GM19452 (cell line): ENCODE results near the gene GATAD2A.

Experiments
- ATAC-seq: cut with Tn5 transposase; IDR thresholded peaks from one replicate; pipeline ENCODE4 v1.9.1; 2021; ENCODE audit not compliant: unreplicated experiment

Gene GATAD2A

DNA sequence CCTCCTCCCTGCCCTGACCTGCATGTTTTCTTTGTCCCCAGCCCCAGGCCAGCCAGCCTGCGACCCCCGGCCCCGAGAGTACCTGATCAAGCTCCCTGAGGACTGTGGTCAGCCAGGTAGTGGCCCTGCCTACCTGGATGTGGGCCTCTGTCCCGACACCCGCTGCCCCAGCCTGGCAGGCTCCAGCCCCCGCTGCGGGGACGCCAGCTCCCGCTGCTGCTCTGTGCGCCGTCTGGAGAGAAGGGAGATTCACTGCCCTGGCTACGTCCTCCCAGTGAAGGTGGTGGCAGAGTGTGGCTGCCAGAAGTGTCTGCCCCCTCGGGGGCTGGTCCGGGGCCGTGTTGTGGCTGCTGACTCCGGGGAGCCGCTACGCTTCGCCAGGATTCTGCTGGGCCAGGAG is 138.2 kb downstream of the GATAD2A start:
- ATAC-seq, result no peak

DNA sequence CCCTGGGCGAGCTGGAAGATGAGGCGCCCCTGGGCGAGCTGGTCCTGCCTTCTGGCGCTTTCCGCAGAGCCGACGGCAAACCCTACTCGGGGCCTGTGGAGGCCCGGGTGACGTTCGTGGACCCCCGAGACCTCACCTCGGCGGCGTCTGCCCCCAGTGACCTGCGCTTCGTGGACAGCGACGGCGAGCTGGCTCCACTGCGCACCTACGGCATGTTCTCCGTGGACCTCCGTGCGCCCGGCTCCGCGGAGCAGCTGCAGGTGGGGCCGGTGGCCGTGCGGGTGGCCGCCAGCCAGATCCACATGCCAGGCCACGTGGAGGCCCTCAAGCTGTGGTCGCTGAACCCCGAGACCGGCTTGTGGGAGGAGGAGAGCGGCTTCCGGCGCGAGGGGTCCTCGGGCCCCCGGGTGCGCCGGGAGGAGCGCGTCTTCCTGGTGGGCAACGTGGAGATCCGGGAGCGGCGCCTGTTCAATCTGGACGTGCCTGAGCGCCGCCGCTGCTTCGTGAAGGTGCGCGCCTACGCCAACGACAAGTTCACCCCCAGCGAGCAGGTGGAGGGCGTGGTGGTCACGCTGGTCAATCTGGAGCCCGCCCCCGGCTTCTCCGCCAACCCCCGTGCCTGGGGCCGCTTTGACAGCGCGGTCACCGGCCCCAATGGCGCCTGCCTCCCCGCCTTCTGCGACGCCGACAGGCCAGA is 138.9 kb downstream of the GATAD2A start:
- ATAC-seq, result no peak

DNA sequence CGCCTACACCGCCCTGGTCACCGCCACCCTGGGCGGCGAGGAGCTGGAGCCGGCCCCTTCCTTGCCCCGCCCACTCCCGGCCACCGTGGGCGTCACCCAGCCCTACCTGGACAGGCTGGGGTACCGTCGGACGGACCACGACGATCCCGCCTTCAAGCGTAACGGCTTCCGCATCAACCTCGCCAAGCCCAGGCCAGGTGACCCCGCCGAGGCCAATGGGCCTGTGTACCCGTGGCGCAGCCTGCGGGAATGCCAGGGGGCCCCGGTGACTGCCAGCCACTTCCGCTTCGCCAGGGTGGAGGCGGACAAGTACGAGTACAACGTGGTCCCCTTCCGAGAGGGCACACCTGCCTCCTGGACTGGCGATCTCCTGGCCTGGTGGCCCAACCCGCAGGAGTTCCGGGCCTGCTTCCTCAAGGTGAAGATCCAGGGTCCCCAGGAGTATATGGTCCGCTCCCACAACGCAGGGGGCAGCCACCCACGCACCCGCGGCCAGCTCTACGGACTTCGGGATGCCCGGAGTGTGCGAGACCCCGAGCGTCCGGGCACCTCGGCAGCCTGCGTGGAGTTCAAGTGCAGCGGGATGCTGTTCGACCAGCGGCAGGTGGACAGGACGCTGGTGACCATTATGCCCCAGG is 139.6 kb downstream of the GATAD2A start:
- no peak for ATAC-seq

DNA sequence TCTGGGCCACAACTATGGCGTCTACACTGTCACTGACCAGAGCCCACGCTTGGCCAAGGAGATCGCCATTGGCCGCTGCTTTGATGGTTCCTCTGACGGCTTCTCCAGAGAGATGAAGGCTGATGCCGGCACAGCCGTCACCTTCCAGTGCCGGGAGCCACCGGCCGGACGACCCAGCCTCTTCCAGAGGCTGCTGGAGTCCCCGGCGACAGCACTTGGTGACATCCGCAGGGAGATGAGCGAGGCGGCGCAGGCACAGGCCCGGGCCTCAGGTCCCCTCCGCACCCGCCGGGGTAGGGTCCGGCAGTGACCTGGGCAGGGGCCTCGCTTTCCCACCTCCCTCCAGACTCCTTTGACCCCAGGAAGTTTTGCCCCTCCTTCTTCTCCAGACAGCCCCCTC is 140.2 kb downstream of the GATAD2A start:
- no peak for ATAC-seq

DNA sequence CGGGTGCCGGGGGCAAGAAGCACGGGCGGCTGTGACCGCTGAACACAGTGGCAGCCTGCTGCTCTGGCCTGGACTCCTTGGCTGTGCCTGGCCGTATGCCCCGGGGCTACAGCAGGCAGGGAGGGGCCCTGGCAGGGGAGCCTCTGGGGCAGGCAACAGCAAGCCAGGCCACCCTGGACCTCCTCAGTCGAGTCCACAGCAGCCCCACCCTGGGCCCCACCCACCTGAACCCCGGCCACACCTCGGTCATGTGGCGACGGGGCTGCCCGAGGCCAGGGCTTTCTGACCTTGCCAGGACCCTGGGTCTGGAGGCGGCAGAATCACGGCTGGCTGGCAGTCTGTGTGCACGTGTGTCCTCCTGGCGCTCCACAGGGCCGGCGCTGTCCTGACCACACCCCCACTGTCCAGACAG is 141.3 kb downstream of the GATAD2A start:
- no peak for ATAC-seq

DNA sequence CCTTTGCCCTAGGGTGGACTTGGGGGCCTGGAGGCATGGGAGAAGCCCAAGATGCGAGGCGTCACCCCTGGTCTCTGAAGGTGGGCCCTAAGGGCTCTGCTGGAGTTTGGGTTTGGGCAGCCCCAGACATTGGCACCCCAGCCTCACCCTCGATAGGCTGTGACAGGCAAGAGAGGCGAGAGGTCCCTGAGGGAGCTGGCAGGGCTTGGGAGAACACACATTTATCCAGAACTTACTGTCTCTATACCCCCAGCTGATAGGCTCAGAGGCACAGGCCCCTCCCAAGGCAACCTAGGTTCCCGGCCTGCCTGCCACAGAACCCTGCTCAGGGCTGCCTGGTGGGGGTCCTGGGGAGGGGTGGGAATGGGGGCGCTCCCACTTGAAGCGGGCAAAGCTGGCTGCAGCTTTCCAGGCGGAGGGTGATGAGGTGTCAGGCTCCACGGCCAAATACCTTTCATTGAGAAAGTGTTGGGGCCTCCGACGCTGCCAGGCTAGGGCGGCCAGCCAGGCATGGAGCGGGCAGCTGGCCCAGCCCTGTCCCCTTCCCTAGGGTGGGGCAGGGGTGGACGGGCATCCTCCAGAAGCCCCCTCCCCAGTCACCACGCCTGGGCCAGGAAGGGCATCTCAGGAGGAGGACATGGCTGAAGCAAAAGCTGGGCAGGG is 142.3 kb downstream of the GATAD2A start:
- ATAC-seq, result no peak

DNA sequence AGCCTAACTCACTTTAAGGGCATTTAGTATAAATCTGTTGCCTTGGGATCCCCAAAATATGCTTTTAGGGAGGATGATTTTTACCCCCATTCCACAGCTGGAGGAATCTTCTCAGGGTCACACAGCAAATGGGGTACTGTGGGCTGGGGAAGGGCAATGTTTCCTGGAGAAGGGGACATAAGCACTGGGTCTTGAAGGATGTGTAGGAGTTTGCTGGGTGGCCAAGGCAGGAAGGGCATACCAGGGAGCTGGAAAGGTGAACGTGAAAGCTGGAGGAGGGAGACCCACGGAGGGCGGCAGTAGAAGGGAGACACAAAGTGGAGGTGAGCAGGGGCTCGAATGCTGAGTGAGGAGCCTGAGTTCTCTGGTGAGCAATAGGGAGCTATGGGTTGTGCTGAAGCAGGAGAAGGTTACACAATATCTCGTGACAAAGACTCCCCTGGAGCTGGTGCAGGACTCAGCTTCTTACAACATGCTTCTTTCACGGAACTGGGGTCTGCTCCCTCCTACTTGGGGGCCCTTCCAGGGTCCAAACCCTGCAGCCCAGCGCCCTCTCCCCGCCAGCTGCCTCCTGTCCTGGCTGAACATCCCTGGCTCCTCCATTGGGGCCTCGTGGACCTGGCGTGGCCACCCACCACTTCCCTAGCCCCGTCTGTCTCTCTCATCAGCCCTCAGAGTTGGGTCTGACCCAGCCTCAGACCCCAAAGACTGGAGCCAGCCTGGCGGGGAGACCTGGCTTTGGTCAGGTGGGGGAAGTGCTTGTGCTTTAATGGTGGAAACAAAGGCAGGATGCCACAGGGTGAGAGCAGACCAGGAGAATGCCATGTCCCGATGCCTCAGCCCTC is 143.7 kb downstream of the GATAD2A start:
- no peak for ATAC-seq

DNA sequence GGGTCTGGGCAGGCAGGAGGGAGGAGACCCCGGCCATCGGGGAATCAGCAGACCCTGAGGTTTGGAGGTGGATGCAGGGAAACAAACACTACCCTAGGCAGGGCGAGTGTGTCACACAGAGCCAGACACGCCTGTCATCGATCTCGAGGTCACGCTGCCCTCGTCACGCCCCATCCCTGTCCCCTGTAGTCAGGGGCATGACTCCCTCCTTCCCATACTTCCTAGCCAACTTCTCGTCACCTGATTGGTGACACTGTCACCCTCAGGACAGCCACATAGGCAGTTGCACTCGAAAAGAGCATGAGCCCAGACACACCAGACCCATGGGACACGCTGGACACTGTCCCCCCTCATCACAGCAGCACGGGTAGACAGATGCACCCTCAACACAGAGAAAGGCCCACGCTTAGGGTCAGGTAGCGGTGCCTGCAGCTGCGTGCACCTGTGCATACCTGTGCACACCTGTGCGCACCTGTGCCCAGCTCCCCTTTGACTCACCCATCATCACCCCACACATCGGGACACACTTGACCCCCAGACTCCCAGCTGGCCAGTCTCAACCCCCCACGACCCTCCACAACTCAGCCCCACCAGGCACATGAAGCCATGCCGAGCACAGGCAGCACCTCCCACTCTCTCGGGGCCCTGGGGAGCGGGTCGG is 144.5 kb downstream of the GATAD2A start:
- ATAC-seq, result no peak

DNA sequence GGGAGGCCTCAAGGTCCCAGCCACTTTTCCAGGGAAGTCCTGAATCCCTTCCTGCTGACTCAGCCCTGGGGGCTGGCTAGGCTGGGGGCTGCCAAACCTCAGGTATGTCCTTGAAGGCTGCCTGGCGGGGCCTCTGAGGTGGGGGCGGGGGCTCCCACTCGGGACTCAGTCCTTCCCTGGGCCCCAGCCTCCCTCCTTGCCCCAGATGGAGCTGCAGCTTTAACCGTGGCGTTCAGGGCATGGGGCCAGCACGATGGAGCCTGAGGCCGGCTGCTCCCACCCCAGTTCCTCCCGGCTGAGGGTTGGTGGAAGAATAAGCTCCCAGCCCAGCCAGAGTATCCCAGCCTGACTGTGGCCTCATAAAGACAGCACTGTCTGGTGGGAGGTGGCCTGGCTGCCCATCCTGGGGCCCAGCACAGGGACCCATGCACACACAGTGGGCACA is 145.0 kb downstream of the GATAD2A start:
- ATAC-seq, result no peak

DNA sequence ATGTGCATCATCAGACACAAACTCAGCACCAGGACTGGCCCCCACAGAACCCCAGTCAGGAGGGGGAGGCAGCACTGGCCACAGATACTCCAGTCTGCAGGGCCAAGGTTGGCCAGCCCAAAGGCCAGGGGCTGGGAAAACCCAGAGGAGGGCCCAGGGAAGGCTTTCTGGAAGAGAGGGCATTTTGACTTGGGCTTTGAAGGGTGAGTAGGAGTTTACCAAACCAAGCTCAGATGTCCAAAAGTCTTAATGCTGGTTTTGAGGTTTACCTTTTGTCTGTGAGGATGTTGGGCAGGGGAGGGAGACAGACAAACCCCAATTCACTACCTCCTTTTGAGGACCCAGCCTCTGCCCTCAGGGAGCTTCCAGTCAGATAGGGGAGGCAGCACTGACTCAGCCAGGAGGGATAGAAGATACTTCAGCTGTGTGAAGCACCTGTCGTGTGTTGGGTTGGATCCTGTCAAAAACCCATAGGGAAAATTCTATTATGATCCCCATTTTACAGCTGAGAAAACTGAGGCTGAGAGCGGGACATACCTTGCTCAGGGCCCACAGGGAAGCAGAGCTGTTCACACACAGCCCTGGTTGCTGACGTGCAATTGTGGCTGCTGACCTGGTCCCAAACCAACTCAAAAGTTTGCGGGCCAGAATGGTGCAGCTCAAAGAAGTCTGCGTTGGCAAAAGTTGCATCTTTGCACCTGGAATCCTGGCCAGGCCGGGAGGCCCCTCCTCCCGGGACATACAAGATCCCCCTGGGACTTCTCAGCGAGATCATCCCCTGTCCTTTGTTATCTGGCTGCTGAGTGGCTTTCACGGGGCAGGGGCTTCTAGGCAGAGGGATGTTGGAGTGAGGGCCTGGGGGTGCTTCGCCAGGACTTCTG is 145.7 kb downstream of the GATAD2A start:
- no peak for ATAC-seq

DNA sequence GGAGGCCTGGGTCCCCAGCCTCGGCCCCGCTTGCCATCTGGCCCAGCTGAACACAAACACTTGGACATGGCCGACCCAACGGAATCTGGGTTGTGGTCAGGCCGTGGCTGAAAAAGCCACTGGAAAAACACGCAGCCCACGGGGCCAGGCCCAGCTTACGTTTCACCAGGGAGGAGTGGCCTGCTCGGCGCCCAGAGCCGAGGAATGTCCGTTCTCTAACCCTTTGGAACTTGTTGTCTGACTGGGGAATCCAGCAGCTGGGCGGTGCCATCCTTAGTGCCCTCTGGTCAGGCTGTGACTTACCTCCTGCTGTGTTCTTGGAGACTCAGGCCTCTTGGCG is 146.3 kb downstream of the GATAD2A start:
- ATAC-seq, result no peak

DNA sequence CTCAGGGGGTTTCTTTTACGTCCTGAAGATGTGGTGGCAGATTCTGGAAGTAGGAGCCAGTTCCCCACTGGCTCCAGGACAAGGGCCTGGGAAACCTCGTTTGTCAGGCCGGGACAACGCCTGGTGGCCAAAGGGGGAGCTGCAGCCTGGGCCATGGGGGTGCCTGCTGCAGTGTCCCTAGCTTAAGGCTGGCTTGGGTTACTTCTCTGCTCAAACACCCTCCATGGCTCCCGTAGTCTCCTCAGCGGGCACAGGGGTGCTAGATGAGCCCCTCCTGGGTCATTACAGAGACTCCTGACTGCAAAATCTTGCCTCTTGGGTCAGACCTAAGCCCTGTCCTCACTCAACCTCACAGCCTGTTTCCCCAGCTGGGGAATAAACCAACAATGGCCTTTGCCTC is 147.3 kb downstream of the GATAD2A start:
- no peak for ATAC-seq

DNA sequence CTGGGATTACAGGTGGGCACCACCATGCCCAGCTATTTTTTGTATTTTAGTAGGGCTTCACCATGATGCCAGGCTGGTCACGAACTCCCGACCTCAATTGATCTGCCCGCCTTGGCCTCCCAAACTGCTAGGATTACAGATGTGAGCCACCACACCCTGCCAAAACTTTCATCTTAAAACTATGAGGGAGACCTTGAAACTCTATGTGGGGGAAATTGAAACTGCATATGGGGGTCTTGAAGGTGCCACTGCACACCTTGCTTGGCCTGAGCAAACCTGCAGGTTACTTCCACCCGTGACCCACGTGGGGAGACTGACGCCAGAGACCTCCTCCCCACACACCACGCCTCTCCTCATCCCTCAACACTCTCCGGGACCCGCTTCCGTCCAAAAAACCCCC is 148.2 kb downstream of the GATAD2A start:
- ATAC-seq, result no peak

DNA sequence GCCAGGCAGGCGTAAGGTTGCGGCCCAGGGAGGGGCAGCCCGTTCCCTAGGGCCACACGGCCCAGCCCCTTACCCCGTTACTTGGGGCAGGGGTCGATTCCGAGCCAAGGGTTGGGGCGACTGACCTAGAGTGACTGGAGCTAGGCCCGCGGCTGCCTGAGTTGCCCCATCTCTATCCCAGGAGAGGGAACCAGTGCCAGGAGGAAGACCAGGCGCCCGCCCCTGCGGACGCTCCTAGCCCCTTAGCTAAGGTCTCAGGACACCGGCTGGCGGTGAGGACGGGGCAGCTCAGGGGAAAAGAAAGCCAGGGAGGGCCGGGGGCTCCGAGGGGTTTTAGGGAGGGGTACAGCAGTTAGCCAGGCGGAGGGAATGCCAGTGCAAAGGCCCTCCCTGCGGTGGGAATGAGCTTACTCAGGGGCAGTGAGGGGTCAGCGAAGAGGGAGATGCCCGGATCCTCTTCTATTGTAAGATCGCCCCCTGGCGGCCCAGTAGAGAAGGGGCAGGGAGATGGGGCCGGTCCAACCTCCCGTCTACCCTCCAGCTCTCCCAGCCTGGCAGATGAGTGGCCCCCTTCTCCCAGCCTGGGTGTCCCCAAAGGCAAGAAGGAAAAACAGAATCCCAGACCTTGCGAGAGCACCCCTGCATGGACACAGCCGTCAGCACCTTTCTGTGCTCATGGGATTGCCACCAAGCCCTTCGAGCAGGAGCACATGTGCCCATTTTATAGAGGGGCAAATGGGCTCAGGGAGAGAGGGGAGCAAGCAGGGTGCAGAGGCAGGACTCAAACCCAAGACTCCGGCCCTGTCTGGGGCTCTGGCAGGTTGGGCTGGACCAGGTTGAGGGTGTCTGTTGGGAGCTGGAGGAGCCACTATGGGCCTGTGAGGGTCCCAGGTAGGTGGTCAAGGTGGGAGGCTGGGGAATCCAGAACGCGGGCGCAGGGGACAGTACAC is 148.9 kb downstream of the GATAD2A start:
- no peak for ATAC-seq

DNA sequence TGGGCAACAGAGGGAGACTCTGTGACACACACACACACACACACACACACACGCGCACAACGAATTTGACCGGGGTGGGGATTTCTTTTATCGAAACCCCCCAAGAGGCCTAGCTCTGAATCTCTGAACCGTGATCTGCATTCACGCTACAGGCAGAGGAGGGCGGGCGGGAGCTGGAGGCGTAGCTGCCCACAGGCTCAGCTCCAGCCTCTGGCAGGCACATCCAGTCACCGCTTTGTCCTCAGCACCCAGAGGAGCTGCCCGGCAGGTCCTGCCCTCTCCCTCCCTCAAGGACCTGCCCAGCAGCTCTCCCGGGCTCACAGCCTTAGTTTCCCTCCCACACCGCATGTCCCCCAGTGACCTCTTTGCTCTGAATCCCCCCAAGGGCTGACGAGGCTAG is 152.6 kb downstream of the GATAD2A start:
- ATAC-seq, result no peak
